Measurements from ENCODE around the gene TDRD12. TPM values are rescaled to one million over a fixed set of nuclear protein-coding genes. Genes with fewer than 3 reads are reported as not detected.

Gene TDRD12
- total RNA-seq, 1 experiment from 2014 or later = 0.64 TPM

DNA sequence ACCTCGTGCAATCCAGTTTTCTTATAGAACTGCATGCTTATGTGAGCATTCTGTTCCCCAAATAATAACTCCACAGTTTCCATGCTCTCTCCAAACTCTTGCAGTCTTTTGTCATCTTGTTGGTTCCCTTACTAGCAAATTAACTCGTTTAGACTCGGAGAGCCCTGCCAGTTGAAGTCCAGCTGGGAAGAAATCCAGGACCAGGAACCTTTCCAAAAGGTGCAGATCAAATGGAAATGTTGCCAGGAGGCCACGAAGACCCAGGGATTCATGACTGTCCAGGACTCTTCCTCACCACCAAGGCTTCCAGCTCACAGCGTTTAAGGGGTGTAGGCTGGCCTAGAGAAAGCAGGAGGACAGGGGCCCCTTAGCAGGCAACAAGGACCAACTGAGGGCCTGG is 2.1 kb upstream of the TDRD12 start:
- no peaks in the 10 kb centered on the region for H3K9me3 ChIP-seq (ENCODE audit: low read depth, low read length, poor library complexity, severe bottlenecking)
- intact Hi-C loops (cut with micrococcal nuclease; ENCODE audit: unreplicated experiment) = no loop called here
- CTCF ChIA-PET = no interaction called here
- H3K27me3 ChIP-seq (replicated peaks; ENCODE audit: insufficient read depth, low read depth, low read length, poor library complexity) = no peaks in the 10 kb centered on the region
- no peak for TF ChIP-seq EZH2 (IDR thresholded peaks at IDR 0.05; ENCODE audit: borderline replicate concordance, low read depth, low read length, poor library complexity, severe bottlenecking)
- no peak for TF ChIP-seq CTCF (conservative IDR thresholded peaks at IDR 0.05; ENCODE audit: low read depth, low read length)
- H3K36me3 ChIP-seq (ENCODE audit: insufficient read depth, low read length, poor library complexity, severe bottlenecking) = peaks cover 16% of the 10 kb centered on the region
- H3K4me3 ChIP-seq (ENCODE audit: low read depth, low read length, poor library complexity, severe bottlenecking) = no peak overlapping the region
- DNase-seq (ENCODE audit: low spot score) = no peak
- H3K4me1 ChIP-seq (ENCODE audit: insufficient read depth, low read length, poor library complexity, severe bottlenecking) = no peaks in the 10 kb centered on the region
- no peak overlapping the region for H3K27ac ChIP-seq (ENCODE audit: low read depth, low read length, poor library complexity, severe bottlenecking)
- POLR2A ChIA-PET (ENCODE audit: low non-redundant PET) = no interaction called here
- BruUV-seq (replicated peaks) = no TSS peak

DNA sequence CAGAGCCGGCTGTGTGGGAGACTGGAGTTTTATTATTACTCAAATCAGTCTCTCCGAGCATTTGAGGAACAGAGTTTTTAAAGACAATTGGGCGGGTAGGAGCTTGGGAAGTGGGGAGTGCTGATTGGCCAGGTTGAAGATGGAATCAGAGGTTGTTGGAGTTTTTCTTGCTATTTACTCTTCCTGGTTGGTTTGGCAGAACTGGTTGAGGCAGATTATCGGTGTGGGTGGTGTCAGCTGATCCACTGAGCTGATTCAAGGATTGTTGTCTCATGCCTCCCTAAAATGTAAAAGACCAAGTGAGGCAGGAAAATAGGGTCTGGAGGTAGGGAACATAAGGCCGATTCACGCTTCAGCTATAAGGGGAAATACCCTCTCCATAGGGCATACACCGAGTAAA is 1.3 kb upstream of the TDRD12 start:
- Histone ChIP-seq H3K27me3 (replicated peaks; ENCODE audit: insufficient read depth, low read depth, low read length, poor library complexity) (no peaks in the 10 kb centered on the region), H3K36me3 (ENCODE audit: insufficient read depth, low read length, poor library complexity, severe bottlenecking) (peaks cover 11% of the 10 kb centered on the region), H3K4me1 (ENCODE audit: insufficient read depth, low read length, poor library complexity, severe bottlenecking) (no peaks in the 10 kb centered on the region), H3K9me3 (ENCODE audit: low read depth, low read length, poor library complexity, severe bottlenecking) (no peaks in the 10 kb centered on the region), H3K27ac (ENCODE audit: low read depth, low read length, poor library complexity, severe bottlenecking) (no peak overlapping the region), H3K4me3 (ENCODE audit: low read depth, low read length, poor library complexity, severe bottlenecking) (no peak overlapping the region)
- POLR2A ChIA-PET (ENCODE audit: low non-redundant PET) = no interaction called here
- DNase-seq (ENCODE audit: low spot score) = no peak
- no TSS peak for BruUV-seq (replicated peaks)
- TF ChIP-seq EZH2 (IDR thresholded peaks at IDR 0.05; ENCODE audit: borderline replicate concordance, low read depth, low read length, poor library complexity, severe bottlenecking) = no peak
- no peak for TF ChIP-seq CTCF (conservative IDR thresholded peaks at IDR 0.05; ENCODE audit: low read depth, low read length)
- CTCF ChIA-PET = no interaction called here
- intact Hi-C loops (cut with micrococcal nuclease; ENCODE audit: unreplicated experiment) = no loop called here

GRCh38 chr19:32720216-32720935 is 809 bp downstream of the TDRD12 start:
- peaks cover 2% of the 10 kb centered on the region for H3K36me3 ChIP-seq (ENCODE audit: insufficient read depth, low read length, poor library complexity, severe bottlenecking)
- intact Hi-C loops (cut with micrococcal nuclease; ENCODE audit: unreplicated experiment) = no loop called here
- TF ChIP-seq CTCF (conservative IDR thresholded peaks at IDR 0.05; ENCODE audit: low read depth, low read length) (no peak), EZH2 (IDR thresholded peaks at IDR 0.05; ENCODE audit: borderline replicate concordance, low read depth, low read length, poor library complexity, severe bottlenecking) (no peak)
- no peak overlapping the region for H3K27ac ChIP-seq (ENCODE audit: low read depth, low read length, poor library complexity, severe bottlenecking)
- H3K4me3 ChIP-seq (ENCODE audit: low read depth, low read length, poor library complexity, severe bottlenecking) = no peak overlapping the region
- CTCF ChIA-PET = interaction anchor here (0.7 kb wide), 1 partner anchor 181 kb away, joined by 3 read pairs; no protein-coding TSS in a partner anchor
- no peaks in the 10 kb centered on the region for H3K4me1 ChIP-seq (ENCODE audit: insufficient read depth, low read length, poor library complexity, severe bottlenecking)
- BruUV-seq (replicated peaks) = no TSS peak
- no peaks in the 10 kb centered on the region for H3K9me3 ChIP-seq (ENCODE audit: low read depth, low read length, poor library complexity, severe bottlenecking)
- POLR2A ChIA-PET (ENCODE audit: low non-redundant PET) = no interaction called here
- H3K27me3 ChIP-seq (replicated peaks; ENCODE audit: insufficient read depth, low read depth, low read length, poor library complexity) = no peaks in the 10 kb centered on the region
- no peak for DNase-seq (ENCODE audit: low spot score)

Measured in A673 (cell line).